ENCODE results near the gene USP38.
"Not testable (repeated sequence)": the region's sequence is repeated elsewhere in the genome, so short reads cannot be mapped to it uniquely, and the experiment has no call there.

The USP38 gene

GRCh38 chr4:143184503-143185252 lies at the start of gene USP38:
Gene USP38, plus strand, starts transcription at chr4:143184917. Its CDS starts 534 bp downstream, at chr4:143185451.
- peak; percentile 84 for DNase-seq (ENCODE audit: low read depth)

DNA sequence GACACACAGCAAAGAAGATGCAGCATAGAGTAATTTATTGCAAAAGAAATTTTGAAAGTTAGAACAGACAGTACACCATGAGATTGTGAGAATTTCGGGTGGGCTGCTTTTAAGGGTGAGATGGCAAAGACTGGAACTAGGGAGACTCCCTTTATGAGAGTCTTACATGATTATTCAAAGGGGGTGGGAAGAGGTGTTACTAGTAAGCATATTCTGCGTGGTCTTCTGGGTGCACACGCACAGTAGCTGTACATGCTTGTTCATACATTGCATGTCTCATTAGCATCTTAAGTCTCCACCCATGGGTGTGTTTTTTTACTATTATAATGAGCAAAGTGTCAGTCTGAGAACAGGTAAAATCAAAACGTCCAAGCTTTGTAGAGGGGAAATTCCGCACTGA lies 49.4 kb upstream of the USP38 start:
- DNase-seq (ENCODE audit: low read depth): no peak

- no peak for DNase-seq (ENCODE audit: low read depth)
Observed at GRCh38 chr4:143140696-143141095, 44.0 kb upstream of the USP38 start.

DNA sequence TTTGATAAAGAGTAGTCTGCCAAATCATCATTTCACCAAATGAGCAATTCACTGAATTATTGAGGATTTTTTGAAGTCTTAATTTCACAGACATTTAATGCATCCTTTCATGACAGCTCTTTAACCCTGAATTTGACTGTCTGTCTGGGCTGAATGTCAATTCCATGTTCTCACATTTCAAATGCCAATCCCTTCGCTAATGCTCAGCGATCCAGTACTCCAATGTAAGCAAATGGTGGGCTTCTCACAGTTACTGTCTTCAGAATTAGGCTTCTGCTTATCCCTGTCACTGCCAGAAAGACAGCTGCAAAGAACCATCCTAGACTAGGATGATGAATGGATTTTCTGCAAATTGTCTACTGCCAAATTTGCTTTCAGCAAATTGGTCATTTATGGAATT lies 36.2 kb upstream of the USP38 start:
- no peak for DNase-seq (ENCODE audit: low read depth)

GRCh38 chr4:143156853-143157252 lies 27.9 kb upstream of the USP38 start:
- DNase-seq (ENCODE audit: low read depth): no peak

DNA sequence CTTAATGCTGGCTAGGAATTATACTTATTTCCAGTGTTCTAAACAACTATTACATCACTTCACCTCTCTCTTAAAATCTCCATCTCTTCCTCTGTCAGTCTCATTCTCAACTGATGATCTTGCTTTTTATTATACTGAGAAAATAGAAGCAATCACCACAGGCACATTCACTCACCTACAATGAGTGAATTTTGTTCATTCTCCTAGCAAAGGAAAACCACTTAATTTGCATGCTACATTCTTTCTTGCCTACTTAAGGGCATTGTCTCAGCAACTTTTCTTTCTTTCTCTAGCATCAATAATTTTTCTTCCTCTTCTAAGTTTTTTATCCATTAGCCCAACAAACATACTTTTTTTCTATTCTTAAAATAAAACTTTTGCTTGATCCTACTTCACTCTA lies 21.1 kb upstream of the USP38 start:
- DNase-seq (ENCODE audit: low read depth): no peak

- not testable (repeated sequence) for DNase-seq (ENCODE audit: low read depth)
Observed at GRCh38 chr4:143166722-143167121, 18.0 kb upstream of the USP38 start.

GRCh38 chr4:143178923-143179322 lies 5.8 kb upstream of the USP38 start:
- DNase-seq (ENCODE audit: low read depth): no peak

- DNase-seq (ENCODE audit: low read depth): no peak
Observed at GRCh38 chr4:143183513-143184216, 1.1 kb upstream of the USP38 start.

- no peak for DNase-seq (ENCODE audit: low read depth)
Observed at GRCh38 chr4:143184217-143184502, 557 bp upstream of the USP38 start.

DNA sequence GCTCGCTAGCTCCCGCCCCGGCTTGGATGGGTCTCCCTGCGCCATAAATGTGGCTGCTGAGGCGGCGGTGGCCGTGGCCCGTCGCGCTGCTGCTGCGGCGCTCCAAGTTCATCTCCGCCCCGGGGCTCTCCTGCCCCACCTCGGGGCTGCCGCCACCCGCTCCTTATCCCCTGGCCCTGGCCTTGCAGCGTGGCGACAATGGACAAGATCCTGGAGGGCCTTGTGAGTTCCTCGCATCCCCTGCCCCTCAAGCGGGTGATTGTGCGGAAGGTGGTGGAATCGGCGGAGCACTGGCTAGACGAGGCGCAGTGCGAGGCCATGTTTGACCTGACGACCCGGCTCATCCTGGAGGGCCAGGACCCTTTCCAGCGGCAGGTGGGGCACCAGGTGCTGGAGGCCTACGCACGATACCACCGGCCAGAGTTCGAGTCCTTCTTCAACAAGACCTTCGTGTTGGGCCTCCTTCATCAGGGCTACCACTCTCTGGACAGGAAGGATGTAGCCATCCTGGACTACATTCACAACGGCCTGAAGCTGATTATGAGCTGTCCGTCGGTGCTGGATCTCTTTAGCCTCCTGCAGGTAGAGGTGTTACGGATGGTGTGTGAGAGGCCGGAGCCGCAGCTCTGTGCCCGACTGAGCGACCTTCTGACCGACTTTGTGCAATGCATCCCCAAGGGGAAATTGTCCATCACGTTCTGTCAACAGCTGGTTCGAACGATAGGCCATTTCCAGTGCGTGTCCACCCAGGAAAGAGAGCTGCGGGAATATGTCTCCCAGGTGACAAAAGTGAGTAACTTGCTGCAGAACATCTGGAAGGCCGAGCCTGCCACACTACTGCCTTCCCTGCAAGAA lies 763 bp downstream of the USP38 start:
- no peak for DNase-seq (ENCODE audit: low read depth)

DNA sequence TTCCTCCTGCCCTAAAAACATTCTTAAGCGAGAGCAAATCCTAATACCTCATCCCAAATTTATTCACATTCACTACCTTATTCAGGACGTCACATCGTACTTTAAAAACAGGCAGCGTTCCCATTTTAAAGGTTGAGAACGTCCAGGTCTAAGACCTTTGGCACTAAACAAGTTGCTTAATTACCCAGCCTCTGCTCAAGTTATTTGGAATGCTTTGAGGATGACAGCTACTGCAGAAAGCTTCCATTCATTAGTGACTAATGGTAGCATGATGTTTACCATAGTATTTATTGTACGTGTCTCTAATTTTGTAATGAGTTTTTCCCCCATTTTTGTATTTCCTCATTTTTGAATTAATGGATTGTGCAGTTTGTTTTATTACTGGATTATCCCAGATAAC lies 1.5 kb downstream of the USP38 start:
- no peak for DNase-seq (ENCODE audit: low read depth)

DNA sequence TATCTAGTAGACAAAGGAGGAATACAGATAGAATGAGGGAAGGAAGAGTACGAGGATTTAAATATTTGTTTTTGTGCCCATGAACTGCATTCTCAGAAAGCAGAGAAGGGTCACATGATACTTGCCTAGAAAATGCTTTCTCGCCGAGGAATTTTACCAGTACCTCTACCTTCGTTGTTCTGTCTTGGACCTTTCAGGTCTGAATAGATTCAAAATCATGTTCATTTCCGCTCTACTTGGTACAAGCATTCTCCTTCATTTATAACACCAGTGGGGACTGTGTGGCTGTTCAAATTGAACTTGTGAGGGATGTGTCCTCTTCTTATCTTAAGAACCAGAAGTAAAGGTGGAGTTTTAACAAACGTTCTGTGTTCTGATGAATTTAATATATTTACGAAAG lies 1.9 kb downstream of the USP38 start:
- no peak for DNase-seq (ENCODE audit: low read depth)

DNA sequence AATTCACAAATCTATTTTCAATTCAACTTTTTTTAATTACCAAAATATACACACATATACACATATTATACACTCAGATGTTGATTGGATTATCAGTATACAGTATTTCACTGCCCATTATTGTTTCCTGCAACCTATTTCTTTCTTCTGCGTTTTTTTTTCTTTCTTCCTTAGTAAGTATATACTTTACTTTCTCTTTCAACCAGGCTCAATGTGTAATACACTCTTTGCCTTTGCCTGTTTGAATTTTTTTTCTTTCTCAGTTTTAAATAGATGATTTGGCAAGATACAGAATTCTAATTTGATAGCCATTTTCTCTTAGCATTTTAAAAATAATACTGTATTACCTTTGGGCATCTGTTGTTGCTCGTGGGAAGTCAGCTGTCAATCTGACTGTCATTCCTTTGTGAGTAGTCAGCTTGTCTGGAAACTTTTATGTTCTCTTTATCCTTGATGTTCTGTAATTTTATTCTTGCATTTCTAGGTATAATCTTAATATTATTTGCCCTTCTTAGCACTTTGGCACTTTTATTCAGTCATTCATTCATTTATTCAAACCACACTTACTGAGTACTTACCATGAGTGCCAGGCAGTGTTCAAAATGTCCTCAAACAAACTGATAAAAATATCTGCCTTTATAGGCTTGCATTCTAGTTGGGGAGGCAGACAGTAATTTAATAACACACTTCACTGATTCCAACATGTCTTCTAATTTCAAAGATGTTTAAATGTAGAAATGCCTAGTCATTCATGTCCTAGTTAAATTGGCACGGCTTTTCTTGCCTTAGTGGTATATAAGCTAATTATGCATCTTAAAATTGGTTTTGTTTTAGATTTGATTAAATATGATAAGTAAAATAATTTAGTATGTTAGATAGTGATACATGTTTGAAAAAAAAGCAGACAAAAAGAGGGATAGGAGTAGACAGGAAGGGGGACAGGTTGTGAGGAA lies 3.7 kb downstream of the USP38 start:
- no peak for DNase-seq (ENCODE audit: low read depth)

- DNase-seq (ENCODE audit: low read depth): no peak
Observed at GRCh38 chr4:143189528-143189927, 4.8 kb downstream of the USP38 start.

GRCh38 chr4:143195581-143195980 lies 10.9 kb downstream of the USP38 start:
- no peak for DNase-seq (ENCODE audit: low read depth)

GRCh38 chr4:143196323-143196722 lies 11.6 kb downstream of the USP38 start:
- no peak for DNase-seq (ENCODE audit: low read depth)

GRCh38 chr4:143199503-143199902 lies 14.8 kb downstream of the USP38 start:
- DNase-seq (ENCODE audit: low read depth): no peak

DNA sequence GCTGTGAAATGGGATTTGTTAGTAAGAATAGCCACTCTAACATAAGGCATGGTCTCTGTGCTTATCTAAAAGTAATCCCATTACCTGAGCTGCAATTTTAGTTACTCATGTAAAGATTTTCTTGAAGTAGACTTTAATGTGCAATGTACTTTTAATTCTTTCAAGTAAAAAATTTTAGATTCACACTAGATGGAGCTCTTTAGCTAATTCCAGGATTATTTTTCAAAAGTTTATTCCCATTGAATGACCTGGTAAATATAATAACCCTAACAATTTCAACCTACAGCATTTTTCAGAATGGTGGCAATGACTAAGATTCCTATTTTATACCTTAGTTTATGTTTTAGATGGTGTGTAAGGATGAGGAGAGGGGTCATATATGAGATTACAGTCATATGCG lies 18.1 kb downstream of the USP38 start:
- DNase-seq (ENCODE audit: low read depth): no peak

DNA sequence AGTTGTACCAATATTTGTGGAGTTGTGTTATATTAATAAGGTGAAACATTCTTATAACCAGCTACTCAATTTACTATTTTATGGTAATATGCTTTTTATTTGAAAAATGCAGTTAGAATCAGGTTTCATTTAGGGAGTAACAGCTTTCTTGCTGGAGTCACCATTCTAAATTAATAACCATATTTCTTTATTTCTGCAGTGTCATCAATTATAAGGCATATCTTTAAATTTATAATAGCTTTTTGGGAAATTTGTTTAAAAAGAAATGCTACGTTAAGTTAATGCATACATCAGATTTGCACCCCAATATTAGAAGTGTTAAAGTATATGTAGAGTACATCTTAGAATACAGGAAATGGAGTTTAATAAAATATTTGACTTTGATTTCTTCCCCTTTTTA lies 18.9 kb downstream of the USP38 start:
- DNase-seq (ENCODE audit: low read depth): no peak

GRCh38 chr4:143207555-143207954 lies 22.8 kb downstream of the USP38 start:
- DNase-seq (ENCODE audit: low read depth): no peak

DNA sequence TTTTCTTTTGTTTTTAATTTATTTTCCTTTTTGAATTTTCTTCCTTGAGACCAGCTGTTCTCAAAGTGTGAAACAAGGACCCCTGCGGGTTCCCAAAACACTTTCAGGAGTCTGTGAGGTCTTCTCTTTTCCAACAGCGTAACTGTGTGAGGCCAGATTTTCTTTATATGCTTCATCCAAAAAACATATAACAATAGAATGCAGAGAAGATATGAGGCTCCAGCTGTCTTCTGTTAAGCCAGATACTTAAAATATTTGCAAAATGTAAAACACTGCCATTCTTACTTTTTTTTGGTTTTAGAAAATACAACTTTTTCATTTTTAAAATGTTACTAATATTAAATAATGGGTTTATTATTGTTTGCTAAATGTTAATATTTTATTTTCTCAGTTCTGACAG lies 27.8 kb downstream of the USP38 start:
- no peak for DNase-seq (ENCODE audit: low read depth)

Measured in HS-27A (cell line).